Spleen (tissue), 11 donors: Measurements from ENCODE around the gene MAP3K5. TPM values are rescaled to one million over a fixed set of nuclear protein-coding genes. Genes with fewer than 3 reads are reported as not detected.
A peak's percentile ranks its signal among the peaks of the same experiment; 100 is the strongest.

ENCODE experiments used
- DNase-seq: peaks from one replicate; pipeline ENCODE4 v3.0.0-alpha.2; 2020
- H3K27ac ChIP-seq, 8 donors: fragments of 200-600 bp; sonication (generic) in 7 of 8; 1 replicate in 4 of 8; 2 replicates in 4 of 8; pipeline versions ENCODE4 v1.5.0 to v1.8.0; 2016 to 2021; ENCODE audit warnings: inconsistent platforms in 4 of 8, mild to moderate bottlenecking in 4 of 8, moderate library complexity in 1 of 8
- H3K27me3 ChIP-seq, 7 donors: fragments of 200-600 bp; sonication (generic) in 6 of 7; replicated peaks in 1 of 7; 1 replicate in 4 of 7; 2 replicates in 3 of 7; pipeline versions ENCODE4 v1.5.0 to v1.8.0; 2016 to 2021; ENCODE audit warnings: inconsistent platforms in 3 of 7, mild to moderate bottlenecking in 1 of 7
- H3K36me3 ChIP-seq, 6 donors: fragments of 200-600 bp; sonication (generic) in 5 of 6; 1 replicate in 4 of 6; 2 replicates in 2 of 6; pipeline versions ENCODE4 v1.5.0 to v1.8.0; 2016 to 2021; ENCODE audit warnings: inconsistent platforms in 2 of 6
- H3K4me1 ChIP-seq, 6 donors: fragments of 200-600 bp; sonication (generic) in 5 of 6; 1 replicate in 3 of 6; 2 replicates in 3 of 6; pipeline versions ENCODE4 v1.5.0 to v1.8.0; 2016 to 2021; ENCODE audit warnings: inconsistent platforms in 3 of 6
- H3K4me3 ChIP-seq, 8 donors: fragments of 200-600 bp; sonication (generic) in 7 of 8; 1 replicate in 4 of 8; 2 replicates in 4 of 8; pipeline versions ENCODE4 v1.5.0 to v1.8.0; 2016 to 2021; ENCODE audit warnings: inconsistent platforms in 4 of 8, mild to moderate bottlenecking in 4 of 8, moderate library complexity in 2 of 8
- H3K9me3 ChIP-seq, 8 donors: fragments of 200-600 bp; sonication (generic) in 7 of 8; 1 replicate in 4 of 8; 2 replicates in 4 of 8; pipeline versions ENCODE4 v1.5.0 to v1.8.0; 2016 to 2021; ENCODE audit warnings: inconsistent platforms in 4 of 8
- POLR2A ChIP-seq, 3 donors: fragments of 450-650 bp; IDR thresholded peaks; one replicate each; pipeline ENCODE4 v1.5.1; 2017; ENCODE audit warnings: antibody characterized with exemption in 3 of 3, mild to moderate bottlenecking in 1 of 3
- POLR2AphosphoS5 ChIP-seq, 3 donors: sonication (generic); formaldehyde crosslinking; IDR thresholded peaks; one replicate each; pipeline ENCODE4 v1.5.1; 2017; ENCODE audit warnings: antibody characterized with exemption in 3 of 3
- WGBS, 5 donors: extraction: QIAGEN DNeasy Blood & Tissue Kit in 3 of 5; methylation state at CpG; one replicate each; pipeline versions ENCODE4 v1.1.5 to v1.1.7; 2013 to 2018; 5-methylcytosine and 5-hydroxymethylcytosine counted together
- intact Hi-C: fragments of 100-400 bp; cut with DNase I; formaldehyde crosslinking; loops from one replicate; pipeline ENCODE4 v1.15.0; 2023; ENCODE audit warnings: low total_unique reads
- polyA plus RNA-seq, 3 donors: library from polyadenylated mRNA; stranded (reverse); fragments of 200-250 nt; gene quantifications; one replicate each; pipeline ENCODE4 v1.2.1, GENCODE V29; 2013
- total RNA-seq, 7 donors: library from RNA; depleted of rRNA in 3 of 7; stranded (reverse); fragments of >200 nt in 3 of 7; fragmentation: NEBNext Ultra II Directional in 4 of 7; extraction: Animal tissue kit (Norgen Biotek cat#: 25700) in 4 of 7; gene quantifications; one replicate each; pipeline versions ENCODE4 v1.1.0 to v1.2.1, GENCODE V29; 2016 to 2021
- TF ChIP-seq, protein P1 (sequence below), 11 experiments: fragments of 200-600 bp in 7 of 11; fragments of 450-650 bp in 4 of 11; sonication (generic) in 4 of 11; IDR thresholded peaks in 8 of 11; conservative IDR thresholded peaks in 3 of 11; 1 replicate in 7 of 11; 2 replicates in 4 of 11; pipeline versions ENCODE4 v1.4.0 to v1.8.0; 2016 to 2021; ENCODE audit warnings: antibody characterized with exemption in 11 of 11, inconsistent platforms in 4 of 11, mild to moderate bottlenecking in 1 of 11
- donor health status: healthy with polysubstance abuse.
- donor health status: DM: no; HTN: no; CAD: no; lungs with moderate emphysema.
- donor health status: DM: no; HTN: no; CAD: no.
- donor health status: Bipolar disorder and iron deficiency.
- donor health status: healthy.
- donor health status: DM: no; HTN: no; CAD: no.
- donor health status: DM: yes; HTN: yes; CAD: no.

Gene MAP3K5
- total and polyA plus RNA-seq, 10 donors = 7.2 to 55.0 (median 33.2) TPM

DNA sequence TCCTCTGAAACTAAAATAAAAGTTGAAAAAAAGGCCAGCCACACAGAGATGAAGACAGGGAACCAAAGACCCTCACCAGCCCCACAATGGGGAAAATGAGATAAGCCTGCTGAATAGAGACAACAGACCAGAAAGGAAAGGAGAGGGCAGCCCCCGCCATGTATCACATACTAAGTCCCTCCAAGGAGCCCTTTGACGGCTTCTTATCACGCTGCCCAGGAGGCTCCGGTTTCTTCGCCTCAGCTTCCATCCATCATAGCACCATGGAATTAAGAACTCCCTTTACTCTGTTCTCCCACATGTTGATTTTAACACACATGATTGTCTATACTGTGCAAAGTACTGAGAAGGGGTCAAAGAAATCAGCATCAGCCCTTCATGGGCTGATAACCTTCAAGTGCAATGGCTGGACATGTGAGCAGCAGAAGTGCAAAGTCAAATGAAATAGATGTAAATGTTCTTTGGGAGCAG, 54.9 kb downstream of the MAP3K5 start:
- DNase-seq = no peak
- TF ChIP-seq, protein P1, sequence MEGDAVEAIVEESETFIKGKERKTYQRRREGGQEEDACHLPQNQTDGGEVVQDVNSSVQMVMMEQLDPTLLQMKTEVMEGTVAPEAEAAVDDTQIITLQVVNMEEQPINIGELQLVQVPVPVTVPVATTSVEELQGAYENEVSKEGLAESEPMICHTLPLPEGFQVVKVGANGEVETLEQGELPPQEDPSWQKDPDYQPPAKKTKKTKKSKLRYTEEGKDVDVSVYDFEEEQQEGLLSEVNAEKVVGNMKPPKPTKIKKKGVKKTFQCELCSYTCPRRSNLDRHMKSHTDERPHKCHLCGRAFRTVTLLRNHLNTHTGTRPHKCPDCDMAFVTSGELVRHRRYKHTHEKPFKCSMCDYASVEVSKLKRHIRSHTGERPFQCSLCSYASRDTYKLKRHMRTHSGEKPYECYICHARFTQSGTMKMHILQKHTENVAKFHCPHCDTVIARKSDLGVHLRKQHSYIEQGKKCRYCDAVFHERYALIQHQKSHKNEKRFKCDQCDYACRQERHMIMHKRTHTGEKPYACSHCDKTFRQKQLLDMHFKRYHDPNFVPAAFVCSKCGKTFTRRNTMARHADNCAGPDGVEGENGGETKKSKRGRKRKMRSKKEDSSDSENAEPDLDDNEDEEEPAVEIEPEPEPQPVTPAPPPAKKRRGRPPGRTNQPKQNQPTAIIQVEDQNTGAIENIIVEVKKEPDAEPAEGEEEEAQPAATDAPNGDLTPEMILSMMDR (IDR thresholded peaks at IDR 0.05 in 8 of 11, conservative IDR thresholded peaks at IDR 0.05 in 3 of 11) = no peak
- TF ChIP-seq POLR2A (IDR thresholded peaks at IDR 0.05) = no peak
- no peak for TF ChIP-seq POLR2AphosphoS5 (IDR thresholded peaks at IDR 0.05)
- H3K4me3 ChIP-seq = no peak overlapping the region
- H3K27ac ChIP-seq = peak overlapping the region in 7 of 8 donors; percentile 11 to 74 (median 56)
- H3K4me1 ChIP-seq = peaks cover 5 to 87% (median 33%) of the 10 kb centered on the region in 6 donors
- intact Hi-C loops = no loop called here
- H3K36me3 ChIP-seq = no peaks in the 10 kb centered on the region
- H3K9me3 ChIP-seq = no peaks in the 10 kb centered on the region
- 84 to 99% (median 87%) methylated on average over 5 of the region's 5 CpGs for WGBS, 5 donors
- no peaks in the 10 kb centered on the region for H3K27me3 ChIP-seq

DNA sequence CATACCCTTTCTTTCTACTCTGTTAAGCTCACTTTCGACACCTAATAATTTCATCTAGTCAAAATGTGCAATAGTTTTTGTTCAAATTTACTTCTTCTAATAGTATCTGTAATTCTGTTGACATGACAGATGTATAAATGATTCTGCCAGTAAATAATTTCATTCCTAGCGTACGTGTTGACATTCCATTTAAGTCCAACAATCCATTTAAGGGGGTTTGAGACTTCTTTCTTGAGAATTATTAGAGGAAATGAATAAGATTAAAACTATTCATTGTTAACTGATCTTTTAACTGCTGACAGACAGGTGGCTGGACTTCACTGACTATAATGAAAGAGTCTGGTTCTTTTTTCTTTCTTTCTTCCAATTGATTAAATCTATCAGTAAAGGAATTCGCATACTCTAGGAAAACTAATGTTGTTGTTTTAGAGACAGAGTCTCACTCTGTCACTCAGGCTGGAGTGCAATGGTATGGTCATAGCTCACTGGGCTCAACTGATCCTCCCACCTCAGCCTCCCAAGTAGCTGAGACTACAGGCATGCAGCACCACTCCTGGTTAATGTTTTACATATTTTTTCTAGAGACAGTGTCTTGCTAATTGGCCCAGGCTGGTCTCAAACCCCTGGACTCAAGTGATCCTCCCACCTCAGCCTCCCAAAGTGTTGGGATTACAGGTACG, 55.9 kb downstream of the MAP3K5 start:
- Histone ChIP-seq H3K4me3 (no peak overlapping the region), H3K4me1 (peaks cover 5 to 87% (median 34%) of the 10 kb centered on the region in 6 donors), H3K27ac (no peak overlapping the region), H3K36me3 (no peaks in the 10 kb centered on the region), H3K9me3 (no peaks in the 10 kb centered on the region), H3K27me3 (no peaks in the 10 kb centered on the region)
- intact Hi-C loops = no loop called here
- 93 to 97% (median 94%) methylated on average over 5 of the region's 5 CpGs for WGBS, 5 donors
- TF ChIP-seq POLR2AphosphoS5 (IDR thresholded peaks at IDR 0.05) (no peak), POLR2A (IDR thresholded peaks at IDR 0.05) (no peak)
- TF ChIP-seq, protein P1 (IDR thresholded peaks at IDR 0.05 in 8 of 11, conservative IDR thresholded peaks at IDR 0.05 in 3 of 11) = no peak
- no peak for DNase-seq

DNA sequence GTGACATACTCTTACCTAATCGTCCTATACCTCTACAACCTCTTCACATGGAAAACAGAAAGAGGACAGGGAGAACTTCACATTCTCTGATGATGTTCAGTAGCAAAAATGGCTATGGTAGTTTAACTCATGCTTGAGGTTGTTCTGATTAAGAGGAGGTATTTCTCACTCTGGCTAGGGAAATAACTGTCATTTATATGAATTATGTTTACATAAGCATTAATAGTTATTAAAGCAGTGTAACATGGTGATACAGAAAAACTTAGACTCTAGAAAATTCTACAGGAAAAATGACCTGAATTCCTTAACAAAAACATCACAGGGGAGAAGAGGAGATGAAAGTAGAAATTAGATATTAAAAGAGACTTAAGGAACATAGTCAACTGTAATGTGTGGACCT, 57.3 kb downstream of the MAP3K5 start:
- Histone ChIP-seq H3K27ac (no peak overlapping the region), H3K4me3 (no peak overlapping the region), H3K9me3 (no peaks in the 10 kb centered on the region), H3K27me3 (no peaks in the 10 kb centered on the region), H3K36me3 (no peaks in the 10 kb centered on the region), H3K4me1 (peaks cover 5 to 83% (median 33%) of the 10 kb centered on the region in 6 donors)
- intact Hi-C loops = no loop called here
- TF ChIP-seq, protein P1 (IDR thresholded peaks at IDR 0.05 in 8 of 11, conservative IDR thresholded peaks at IDR 0.05 in 3 of 11) = no peak
- TF ChIP-seq POLR2A (IDR thresholded peaks at IDR 0.05) (no peak), POLR2AphosphoS5 (IDR thresholded peaks at IDR 0.05) (no peak)
- WGBS, 5 donors = 94 to 100% (median 97%) methylated on average over 1 of the region's 1 CpG
- DNase-seq = no peak

DNA sequence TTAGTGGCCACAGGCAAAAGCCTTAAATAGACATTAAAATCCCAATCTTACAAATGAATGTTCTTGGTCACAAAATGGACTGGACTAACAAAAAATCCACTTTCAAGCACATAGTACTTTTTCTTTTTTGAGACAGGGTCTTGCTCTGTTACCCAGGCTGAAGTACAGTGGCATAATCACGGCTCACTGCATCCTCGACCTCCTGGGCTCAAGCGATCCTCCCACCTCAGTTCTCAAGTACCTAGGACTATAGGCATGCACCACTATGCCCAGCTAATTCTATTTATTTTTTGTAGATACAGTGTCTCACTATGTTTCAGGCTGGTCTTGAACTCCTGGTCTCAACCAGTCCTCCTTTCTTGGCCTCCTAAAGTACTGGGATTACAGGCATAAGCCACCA, 59.4 kb downstream of the MAP3K5 start:
- TF ChIP-seq POLR2A (IDR thresholded peaks at IDR 0.05) (no peak), POLR2AphosphoS5 (IDR thresholded peaks at IDR 0.05) (no peak)
- TF ChIP-seq, protein P1 (IDR thresholded peaks at IDR 0.05 in 8 of 11, conservative IDR thresholded peaks at IDR 0.05 in 3 of 11) = no peak
- no peak for DNase-seq
- Histone ChIP-seq H3K4me3 (no peak overlapping the region), H3K27me3 (no peaks in the 10 kb centered on the region), H3K27ac (no peak overlapping the region), H3K4me1 (peaks cover 5 to 82% (median 26%) of the 10 kb centered on the region in 6 donors), H3K36me3 (no peaks in the 10 kb centered on the region), H3K9me3 (no peaks in the 10 kb centered on the region)
- intact Hi-C loops = no loop called here
- WGBS, 5 donors = 92 to 97% (median 96%) methylated on average over 3 of the region's 3 CpGs
